AG04450 (cell line): Measurements from ENCODE around the gene CAMK2B. TPM values are rescaled to one million over a fixed set of nuclear protein-coding genes. Genes with fewer than 3 reads are reported as not detected.

Experiments
- CTCF ChIA-PET: fragments of 300-600, 350-600 bp; formaldehyde crosslinking; extraction: SDS; loops from one replicate; lab custom pipeline; 2022; ENCODE audit warnings: antibody characterized with exemption, inconsistent platforms; lab: Charles Lee
- POLR2A ChIA-PET: fragments of 350-600 bp; formaldehyde crosslinking; extraction: SDS; loops from one replicate; lab custom pipeline; 2021; ENCODE audit warnings: antibody characterized with exemption, inconsistent platforms; lab: Yijun Ruan, JAX
- DNase-seq: peaks from one replicate; pipeline ENCODE4 v3.0.0-alpha.2; 2011; ENCODE audit warnings: low read depth, low spot score
- H3K27ac ChIP-seq: one replicate; pipeline ENCODE4 v1.5.1; 2012; ENCODE audit warnings: low read depth, low read length, control low read depth
- H3K27me3 ChIP-seq: one replicate; pipeline ENCODE4 v1.6.0; 2012; ENCODE audit warnings: low read length; ENCODE audit not compliant: control insufficient read depth, insufficient read depth
- H3K4me3 ChIP-seq: 2 replicates; pipeline ENCODE4 v1.5.1; 2011; ENCODE audit warnings: mild to moderate bottlenecking, low read depth, low read length, control low read depth
- H3K9me3 ChIP-seq: 2 replicates; pipeline ENCODE4 v1.5.1; 2012; ENCODE audit warnings: low read length; ENCODE audit not compliant: control insufficient read depth, insufficient read depth
- polyA plus RNA-seq: library from polyadenylated mRNA; depleted of rRNA; stranded (reverse); fragments of >200 nt; gene quantifications from 2 replicates; pipeline ENCODE4 v1.2.3, GENCODE V29; 2011
- TF ChIP-seq, protein P1 (sequence below): IDR thresholded peaks from 2 replicates; pipeline ENCODE4 v1.5.1; 2011; ENCODE audit warnings: low read depth, low read length, control low read depth, inconsistent platforms

The CAMK2B gene
- polyA plus RNA-seq, 1 experiment = not detected

DNA sequence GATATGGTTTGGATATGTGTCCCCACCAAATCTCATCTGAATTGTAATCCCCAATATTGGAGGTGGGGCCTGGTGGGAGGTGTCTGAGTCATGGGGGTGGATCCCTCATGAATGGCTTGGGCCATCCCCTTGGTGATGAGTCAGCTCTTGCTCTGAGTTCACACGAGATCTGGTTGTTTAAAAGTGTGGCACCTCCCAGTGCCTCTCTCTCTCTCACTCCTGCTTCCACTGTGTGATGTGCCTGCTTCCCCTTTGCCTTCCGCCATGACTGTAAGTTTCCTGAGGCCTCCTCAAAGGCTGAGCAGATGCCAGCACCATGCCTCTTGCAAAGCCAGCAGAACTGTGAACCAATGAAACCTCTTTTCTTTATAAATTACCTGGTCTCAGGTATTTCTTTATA is 131.3 kb downstream of the CAMK2B start:
- Histone ChIP-seq H3K9me3 (peaks cover 3% of the 10 kb centered on the region; the same call in 1 of the 2 replicates), H3K27ac (no peak overlapping the region), H3K4me3 (no peak overlapping the region), H3K27me3 (peaks cover 16% of the 10 kb centered on the region)
- ChIA-PET CTCF (interaction anchor here (0.9 to 5.0 kb wide), 3 partner anchors 14 to 122 kb away, joined by 3 to 39 read pairs (median 3); no protein-coding TSS in a partner anchor), POLR2A (no interaction called here)
- DNase-seq = no peak
- TF ChIP-seq, protein P1, sequence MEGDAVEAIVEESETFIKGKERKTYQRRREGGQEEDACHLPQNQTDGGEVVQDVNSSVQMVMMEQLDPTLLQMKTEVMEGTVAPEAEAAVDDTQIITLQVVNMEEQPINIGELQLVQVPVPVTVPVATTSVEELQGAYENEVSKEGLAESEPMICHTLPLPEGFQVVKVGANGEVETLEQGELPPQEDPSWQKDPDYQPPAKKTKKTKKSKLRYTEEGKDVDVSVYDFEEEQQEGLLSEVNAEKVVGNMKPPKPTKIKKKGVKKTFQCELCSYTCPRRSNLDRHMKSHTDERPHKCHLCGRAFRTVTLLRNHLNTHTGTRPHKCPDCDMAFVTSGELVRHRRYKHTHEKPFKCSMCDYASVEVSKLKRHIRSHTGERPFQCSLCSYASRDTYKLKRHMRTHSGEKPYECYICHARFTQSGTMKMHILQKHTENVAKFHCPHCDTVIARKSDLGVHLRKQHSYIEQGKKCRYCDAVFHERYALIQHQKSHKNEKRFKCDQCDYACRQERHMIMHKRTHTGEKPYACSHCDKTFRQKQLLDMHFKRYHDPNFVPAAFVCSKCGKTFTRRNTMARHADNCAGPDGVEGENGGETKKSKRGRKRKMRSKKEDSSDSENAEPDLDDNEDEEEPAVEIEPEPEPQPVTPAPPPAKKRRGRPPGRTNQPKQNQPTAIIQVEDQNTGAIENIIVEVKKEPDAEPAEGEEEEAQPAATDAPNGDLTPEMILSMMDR = no peak

DNA sequence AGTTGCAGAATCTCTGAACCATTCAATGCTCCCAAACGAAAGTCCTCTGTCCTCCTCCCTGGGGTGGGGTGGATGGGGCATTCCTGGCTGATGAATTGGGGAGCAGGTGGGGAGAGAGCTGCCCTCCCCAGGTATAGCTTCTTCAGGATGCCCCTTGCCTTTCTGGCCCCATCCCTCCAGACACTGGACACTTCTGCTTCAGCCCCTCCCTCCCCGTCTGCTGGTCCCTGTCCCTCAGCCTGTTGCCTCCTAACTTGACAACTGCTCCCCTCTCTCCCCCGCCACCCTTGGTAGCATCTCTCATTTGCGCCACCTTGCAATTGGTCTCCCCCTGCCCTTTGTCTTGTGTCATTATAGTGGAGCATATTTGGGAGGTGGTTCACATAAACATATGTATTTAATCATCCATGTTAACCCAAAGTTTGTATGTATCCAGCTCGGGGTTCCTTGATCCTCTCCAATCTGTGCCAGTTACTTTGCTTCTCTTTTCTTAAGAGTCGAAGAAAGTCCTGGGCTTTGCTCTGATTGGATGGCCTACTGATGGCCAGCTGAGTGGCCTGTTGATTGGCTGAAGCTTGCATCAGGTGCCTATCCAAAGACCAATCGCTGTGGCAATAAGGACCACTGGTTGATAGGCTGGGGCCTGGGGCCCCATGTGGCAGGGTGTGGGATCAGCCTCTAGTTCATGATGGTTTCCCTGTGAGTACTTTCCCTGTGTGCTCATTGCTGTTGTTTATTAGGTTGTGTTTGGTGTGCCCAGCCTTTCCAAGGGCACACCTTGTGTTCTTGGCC is 132.2 kb downstream of the CAMK2B start:
- Histone ChIP-seq H3K27me3 (peaks cover 16% of the 10 kb centered on the region), H3K27ac (no peak overlapping the region), H3K9me3 (peaks cover 3% of the 10 kb centered on the region; the same call in 1 of the 2 replicates), H3K4me3 (no peak overlapping the region)
- TF ChIP-seq, protein P1 = no peak
- CTCF ChIA-PET = interaction anchor here (5.0 kb wide), 1 partner anchor 121 kb away, joined by 39 read pairs; no protein-coding TSS in a partner anchor
- DNase-seq = no peak
- POLR2A ChIA-PET = no interaction called here

DNA sequence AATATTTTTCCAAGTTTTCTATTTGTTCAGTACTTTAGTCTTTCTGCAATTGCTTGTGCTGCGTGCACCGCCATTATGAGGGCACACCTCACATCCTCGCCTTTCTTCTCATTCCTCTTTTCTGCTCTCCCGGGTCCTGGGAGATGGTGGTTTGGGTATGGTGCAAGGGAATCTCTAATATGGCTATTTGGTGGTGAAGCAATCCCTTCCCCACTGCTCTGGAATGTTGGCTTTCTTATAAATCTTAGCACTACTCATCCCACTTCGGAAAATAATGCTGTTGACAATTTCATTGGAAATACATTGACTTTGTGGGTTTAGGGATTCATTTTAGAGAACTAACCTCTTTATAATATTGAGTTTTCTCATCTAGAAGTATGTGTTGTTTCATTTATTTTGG is 134.2 kb downstream of the CAMK2B start:
- ChIA-PET CTCF (no interaction called here), POLR2A (no interaction called here)
- no peak for DNase-seq
- peaks cover 8% of the 10 kb centered on the region for H3K27me3 ChIP-seq
- H3K4me3 ChIP-seq = no peak overlapping the region
- peaks cover 3% of the 10 kb centered on the region; the same call in 1 of the 2 replicates for H3K9me3 ChIP-seq
- H3K27ac ChIP-seq = no peak overlapping the region
- TF ChIP-seq, protein P1 = no peak

DNA sequence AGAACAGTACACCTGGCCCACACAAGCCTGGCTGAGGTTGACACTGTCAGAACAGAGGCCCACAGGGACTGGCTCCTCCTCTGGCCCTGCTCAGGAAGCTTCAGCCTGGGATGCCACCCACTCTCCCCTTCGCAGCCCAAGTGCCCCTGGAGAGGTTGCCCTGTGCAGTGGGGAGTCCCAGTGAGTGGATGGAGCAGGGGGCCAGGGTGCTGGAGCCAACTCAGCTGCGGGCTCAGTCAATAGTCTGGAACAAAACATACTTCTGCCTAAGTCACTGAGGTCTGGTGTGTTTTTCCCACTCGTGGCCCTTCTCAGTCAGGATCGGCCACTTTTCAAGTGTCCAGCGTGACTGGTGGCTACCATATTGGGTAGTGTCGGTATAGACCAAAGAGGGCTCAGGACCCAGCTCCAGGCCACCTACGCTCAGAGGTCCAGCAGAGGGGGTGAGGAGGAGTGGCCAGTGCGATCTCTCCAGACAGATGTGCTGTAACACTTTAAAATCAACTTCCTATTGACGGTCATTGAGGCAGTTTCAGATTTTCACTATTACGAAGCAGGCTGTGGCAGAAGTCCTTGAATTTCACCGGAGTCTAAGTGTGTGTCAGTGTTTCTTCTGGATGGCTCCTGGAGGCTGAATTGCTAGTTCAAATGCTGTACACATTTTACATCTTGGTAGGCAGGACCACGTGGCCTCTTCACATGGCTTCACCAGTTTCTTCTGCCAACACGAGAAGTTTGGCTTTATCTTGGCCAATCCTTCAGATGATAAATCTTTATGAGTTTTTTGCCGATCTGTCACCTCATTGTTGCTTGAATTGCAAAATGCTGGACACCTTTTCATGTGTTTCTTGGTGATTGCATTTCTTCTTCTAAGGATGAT is 135.2 kb downstream of the CAMK2B start:
- POLR2A ChIA-PET = no interaction called here
- no peak overlapping the region for H3K4me3 ChIP-seq

More for the DNA sequence above, 135.2 kb downstream of the CAMK2B start:
- CTCF ChIA-PET = no interaction called here
- peaks cover 8% of the 10 kb centered on the region for H3K27me3 ChIP-seq
- H3K9me3 ChIP-seq = peaks cover 3% of the 10 kb centered on the region; the same call in 1 of the 2 replicates
- H3K27ac ChIP-seq = no peak overlapping the region
- TF ChIP-seq, protein P1 = no peak
- no peak for DNase-seq
